Ascending aorta (tissue), 2 donors: ENCODE results near the gene KRT27. TPM values are rescaled to one million over a fixed set of nuclear protein-coding genes. Genes with fewer than 3 reads are reported as not detected.

ENCODE experiments used
- DNase-seq, 2 donors: peaks; one replicate each; pipeline ENCODE4 v3.0.0-alpha.2; 2019; ENCODE audit warnings: low spot score in 2 of 2
- H3K27ac ChIP-seq, 2 donors: fragments of 200-600 bp; sonication (generic); one replicate each; pipeline ENCODE4 v1.5.1; 2016 to 2017; ENCODE audit warnings: mild to moderate bottlenecking in 1 of 2
- H3K27me3 ChIP-seq: fragments of 200-600 bp; sonication (generic); one replicate; pipeline ENCODE4 v1.5.1; 2017
- H3K36me3 ChIP-seq, 2 donors: fragments of 200-600 bp; sonication (generic); one replicate each; pipeline ENCODE4 v1.5.1; 2016
- H3K4me1 ChIP-seq, 2 donors: fragments of 200-600 bp; sonication (generic); one replicate each; pipeline ENCODE4 v1.5.1; 2016 to 2017; ENCODE audit warnings: mild to moderate bottlenecking in 1 of 2
- H3K4me3 ChIP-seq, 2 donors: fragments of 200-600 bp; sonication (generic); one replicate each; pipeline ENCODE4 v1.5.1; 2016 to 2017; ENCODE audit warnings: mild to moderate bottlenecking in 1 of 2
- H3K9me3 ChIP-seq, 2 donors: fragments of 200-600 bp; sonication (generic); one replicate each; pipeline ENCODE4 v1.5.1; 2016
- CTCF ChIP-seq, 3 experiments: fragments of 200-600 bp in 2 of 3; fragments of 450-650 bp in 1 of 3; sonication (generic) in 2 of 3; IDR thresholded peaks; one replicate each; pipeline ENCODE4 v1.5.1; 2016 to 2019; ENCODE audit warnings: antibody characterized with exemption in 3 of 3, mild to moderate bottlenecking in 1 of 3, moderate library complexity in 1 of 3
- intact Hi-C: fragments of 100-400 bp; cut with DNase I; formaldehyde crosslinking; loops from one replicate; pipeline ENCODE4 v1.15.1; 2023
- total RNA-seq: library from RNA; depleted of rRNA; stranded (reverse); fragments of >200 nt; gene quantifications from one replicate; pipeline ENCODE4 v1.1.0, GENCODE V29; 2016

Gene KRT27
- total RNA-seq, 1 donor from 2014 or later = not detected

GRCh38 chr17:40730970-40731369 lies 51.4 kb downstream of the KRT27 start:
- intact Hi-C loops = no loop called here
- no peaks in the 10 kb centered on the region for H3K27me3 ChIP-seq
- H3K27ac ChIP-seq = no peak overlapping the region
- no peak overlapping the region for H3K4me3 ChIP-seq
- H3K4me1 ChIP-seq = no peaks in the 10 kb centered on the region
- no peak for DNase-seq
- H3K9me3 ChIP-seq = no peaks in the 10 kb centered on the region
- no peaks in the 10 kb centered on the region for H3K36me3 ChIP-seq
- TF ChIP-seq CTCF (IDR thresholded peaks at IDR 0.05) = no peak

- no peak for DNase-seq
- intact Hi-C loops = no loop called here
- Histone ChIP-seq H3K4me3 (no peak overlapping the region), H3K27me3 (no peaks in the 10 kb centered on the region), H3K27ac (no peak overlapping the region), H3K36me3 (no peaks in the 10 kb centered on the region), H3K9me3 (no peaks in the 10 kb centered on the region), H3K4me1 (no peaks in the 10 kb centered on the region)
- no peak for TF ChIP-seq CTCF (IDR thresholded peaks at IDR 0.05)
Observed at GRCh38 chr17:40727447-40728231, 54.7 kb downstream of the KRT27 start.

GRCh38 chr17:40726919-40727318 lies 55.4 kb downstream of the KRT27 start:
- no peaks in the 10 kb centered on the region for H3K27me3 ChIP-seq
- no peak for TF ChIP-seq CTCF (IDR thresholded peaks at IDR 0.05)
- intact Hi-C loops = no loop called here
- H3K4me1 ChIP-seq = no peaks in the 10 kb centered on the region
- no peak overlapping the region for H3K27ac ChIP-seq
- no peaks in the 10 kb centered on the region for H3K9me3 ChIP-seq
- DNase-seq = no peak
- H3K36me3 ChIP-seq = no peaks in the 10 kb centered on the region
- H3K4me3 ChIP-seq = no peak overlapping the region

Other genes starting within 250 kb of the KRT27 start
- not detected for gene CCR7, start 217.1 kb downstream of the KRT27 start, total RNA-seq
- 147 TPM for gene SMARCE1, start 134.7 kb downstream of the KRT27 start, total RNA-seq
- gene KRT222, start 117.4 kb downstream of the KRT27 start, total RNA-seq = 3.4 TPM
- not detected for gene KRT24, start 78.8 kb downstream of the KRT27 start, total RNA-seq
- not detected for gene KRT25, start 27.2 kb downstream of the KRT27 start, total RNA-seq
- gene KRT26, start 10.3 kb downstream of the KRT27 start, total RNA-seq = not detected
- not detected for gene KRT28, start 17.4 kb upstream of the KRT27 start, total RNA-seq
- gene KRT10, start 40.1 kb upstream of the KRT27 start, total RNA-seq = 0.85 TPM
- gene KRT12, start 84.7 kb upstream of the KRT27 start, total RNA-seq = not detected
- gene KRT20, start 102.7 kb upstream of the KRT27 start, total RNA-seq = not detected
- gene KRT23, start 155.1 kb upstream of the KRT27 start, total RNA-seq = not detected
- gene KRT39, start 184.4 kb upstream of the KRT27 start, total RNA-seq = not detected
- not detected for gene KRT40, start 201.8 kb upstream of the KRT27 start, total RNA-seq
- gene KRTAP3-3, start 211.6 kb upstream of the KRT27 start, total RNA-seq = not detected
- not detected for gene KRTAP3-2, start 217.4 kb upstream of the KRT27 start, total RNA-seq
- gene KRTAP3-1, start 226.6 kb upstream of the KRT27 start, total RNA-seq = not detected
- gene KRTAP1-5, start 244.7 kb upstream of the KRT27 start, total RNA-seq = not detected
- gene KRTAP1-4, start 247.6 kb upstream of the KRT27 start, total RNA-seq = not detected